ENCODE results near the gene TENM3. TPM values are rescaled to one million over a fixed set of nuclear protein-coding genes. Genes with fewer than 3 reads are reported as not detected.
"Not testable (repeated sequence)": the region's sequence is repeated elsewhere in the genome, so short reads cannot be mapped to it uniquely, and the experiment has no call there.

Gene TENM3
- 1 to 10 TPM in 3 of 4 donors, under 1 TPM in 1; 0.69 to 8.2 (median 2.3) TPM for total RNA-seq

DNA sequence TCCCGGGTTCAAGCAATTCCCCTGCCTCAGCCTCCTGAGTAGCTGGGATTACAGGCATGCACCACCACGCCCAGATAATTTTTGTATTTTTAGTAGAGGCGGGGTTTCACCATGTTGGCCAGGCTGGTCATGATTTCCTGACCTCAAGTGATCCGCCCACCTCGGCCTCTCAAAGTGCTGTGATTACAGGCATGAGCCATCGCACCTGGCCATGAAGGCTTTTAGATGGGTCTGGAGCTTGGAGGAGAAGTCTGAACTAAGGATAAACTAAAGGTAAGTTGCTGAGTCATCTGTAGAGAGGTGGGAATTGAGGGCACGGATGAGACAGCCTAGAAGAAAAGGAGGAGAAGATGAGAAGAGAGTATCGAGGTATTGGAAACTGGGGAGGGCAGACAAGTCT is at the start of gene TENM3:
Gene TENM3 (plus strand): TSS at position 199 of the 400 bp plus-strand sequence. CDS start 80,619 bp downstream, outside the sequence.
- 91 to 94% methylated on average over 8 of the region's 8 CpGs for WGBS, 2 donors
- H3K4me3 ChIP-seq (ENCODE audit: low read depth, poor library complexity, severe bottlenecking); DNase-seq (ENCODE audit: low spot score in 2 of 2); intact Hi-C loops (cut with DNase I; ENCODE audit: low total_unique reads): not testable (repeated sequence)

DNA sequence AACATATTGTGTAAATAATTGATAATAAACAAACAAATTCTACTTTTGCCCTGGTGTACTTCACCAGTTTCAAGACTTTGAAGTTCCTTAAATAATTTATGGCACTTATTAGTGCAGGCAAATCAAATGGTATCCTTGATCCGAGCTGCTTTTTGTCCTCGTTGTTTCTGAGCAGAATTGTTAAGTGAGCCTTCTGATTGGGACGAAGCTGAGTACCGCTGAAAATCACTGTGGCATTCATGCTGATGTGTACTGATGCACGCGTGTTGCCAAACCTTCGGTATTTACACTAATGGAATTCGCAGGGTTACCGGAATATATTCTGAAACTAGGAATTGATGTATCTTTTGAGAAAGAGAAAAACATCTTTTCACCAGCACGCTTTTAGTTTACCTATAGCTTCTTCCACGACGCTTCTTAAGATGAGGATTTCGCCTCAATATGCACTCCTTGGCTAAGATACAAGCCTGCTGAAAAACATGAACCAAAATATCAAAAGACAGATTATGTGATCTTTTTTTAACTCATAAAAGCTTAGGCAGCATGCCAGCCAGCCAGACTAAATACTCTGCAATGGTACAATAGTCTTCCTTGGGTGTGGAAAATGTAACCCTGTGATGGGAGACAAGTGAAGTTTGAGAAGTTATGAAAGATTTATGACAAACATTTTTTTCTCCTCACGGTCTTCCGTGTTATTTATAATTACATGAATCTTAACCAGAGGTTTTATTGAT is 48.9 kb upstream of the TENM3 start:
- WGBS, 2 donors: 43 to 52% methylated on average over 15 of the region's 15 CpGs
- H3K4me3 ChIP-seq (ENCODE audit: low read depth, poor library complexity, severe bottlenecking): no peak overlapping the region
- TF ChIP-seq, protein P1, sequence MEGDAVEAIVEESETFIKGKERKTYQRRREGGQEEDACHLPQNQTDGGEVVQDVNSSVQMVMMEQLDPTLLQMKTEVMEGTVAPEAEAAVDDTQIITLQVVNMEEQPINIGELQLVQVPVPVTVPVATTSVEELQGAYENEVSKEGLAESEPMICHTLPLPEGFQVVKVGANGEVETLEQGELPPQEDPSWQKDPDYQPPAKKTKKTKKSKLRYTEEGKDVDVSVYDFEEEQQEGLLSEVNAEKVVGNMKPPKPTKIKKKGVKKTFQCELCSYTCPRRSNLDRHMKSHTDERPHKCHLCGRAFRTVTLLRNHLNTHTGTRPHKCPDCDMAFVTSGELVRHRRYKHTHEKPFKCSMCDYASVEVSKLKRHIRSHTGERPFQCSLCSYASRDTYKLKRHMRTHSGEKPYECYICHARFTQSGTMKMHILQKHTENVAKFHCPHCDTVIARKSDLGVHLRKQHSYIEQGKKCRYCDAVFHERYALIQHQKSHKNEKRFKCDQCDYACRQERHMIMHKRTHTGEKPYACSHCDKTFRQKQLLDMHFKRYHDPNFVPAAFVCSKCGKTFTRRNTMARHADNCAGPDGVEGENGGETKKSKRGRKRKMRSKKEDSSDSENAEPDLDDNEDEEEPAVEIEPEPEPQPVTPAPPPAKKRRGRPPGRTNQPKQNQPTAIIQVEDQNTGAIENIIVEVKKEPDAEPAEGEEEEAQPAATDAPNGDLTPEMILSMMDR (IDR thresholded peaks at IDR 0.05): no peak
- no peak for TF ChIP-seq POLR2A (IDR thresholded peaks at IDR 0.05)
- intact Hi-C loops (cut with DNase I; ENCODE audit: low total_unique reads): no loop called here
- no peak for DNase-seq (ENCODE audit: low spot score in 2 of 2)

DNA sequence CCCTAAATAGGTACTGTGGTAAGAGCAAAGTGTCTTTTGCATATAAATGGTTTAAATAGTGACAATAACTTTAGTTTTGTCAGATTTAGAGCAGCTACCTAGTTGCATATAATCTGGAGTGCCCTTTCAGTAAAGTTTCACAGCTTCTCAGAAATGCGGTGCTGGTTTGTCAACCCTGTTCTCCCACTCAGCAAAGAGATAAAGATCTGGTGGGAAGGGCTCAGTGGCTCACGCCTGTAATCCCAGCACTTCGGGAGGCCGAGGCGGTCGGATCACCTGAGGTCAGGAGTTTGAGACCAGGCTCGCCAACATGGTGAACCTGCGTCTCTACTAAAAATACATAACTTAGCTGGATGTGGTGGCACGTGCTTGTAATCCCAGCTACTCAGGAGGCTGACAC is 45.6 kb upstream of the TENM3 start:
- no peak overlapping the region for H3K4me3 ChIP-seq (ENCODE audit: low read depth, poor library complexity, severe bottlenecking)
- 86 to 92% methylated on average over 9 of the region's 9 CpGs for WGBS, 2 donors
- DNase-seq (ENCODE audit: low spot score in 2 of 2): no peak
- intact Hi-C loops (cut with DNase I; ENCODE audit: low total_unique reads): no loop called here
- TF ChIP-seq, protein P1 (IDR thresholded peaks at IDR 0.05): no peak
- TF ChIP-seq POLR2A (IDR thresholded peaks at IDR 0.05): no peak

DNA sequence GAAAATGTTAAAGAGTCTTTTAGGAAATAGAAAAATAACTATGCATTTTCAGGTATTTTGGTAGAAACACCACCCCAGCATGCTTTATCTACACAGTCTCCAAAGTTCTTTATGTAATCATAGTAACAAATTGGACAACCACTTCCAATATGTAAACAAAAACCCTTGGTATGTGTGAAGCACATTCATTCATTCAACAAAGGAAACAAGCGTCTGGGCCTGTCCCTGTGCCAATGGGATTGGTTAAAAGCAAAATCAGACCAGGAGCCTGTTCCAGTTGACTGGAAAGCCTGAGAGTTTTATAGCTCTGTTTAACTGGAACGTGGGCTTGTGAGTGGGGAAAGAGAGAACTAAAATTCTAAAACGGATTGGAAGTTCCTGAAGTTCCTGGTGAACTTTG is 41.3 kb upstream of the TENM3 start:
- no peak for DNase-seq (ENCODE audit: low spot score in 2 of 2)
- intact Hi-C loops (cut with DNase I; ENCODE audit: low total_unique reads): no loop called here
- WGBS, 2 donors: 58 to 62% methylated on average over 3 of the region's 3 CpGs
- TF ChIP-seq POLR2A (IDR thresholded peaks at IDR 0.05): no peak
- TF ChIP-seq, protein P1 (IDR thresholded peaks at IDR 0.05): no peak
- H3K4me3 ChIP-seq (ENCODE audit: low read depth, poor library complexity, severe bottlenecking): no peak overlapping the region

DNA sequence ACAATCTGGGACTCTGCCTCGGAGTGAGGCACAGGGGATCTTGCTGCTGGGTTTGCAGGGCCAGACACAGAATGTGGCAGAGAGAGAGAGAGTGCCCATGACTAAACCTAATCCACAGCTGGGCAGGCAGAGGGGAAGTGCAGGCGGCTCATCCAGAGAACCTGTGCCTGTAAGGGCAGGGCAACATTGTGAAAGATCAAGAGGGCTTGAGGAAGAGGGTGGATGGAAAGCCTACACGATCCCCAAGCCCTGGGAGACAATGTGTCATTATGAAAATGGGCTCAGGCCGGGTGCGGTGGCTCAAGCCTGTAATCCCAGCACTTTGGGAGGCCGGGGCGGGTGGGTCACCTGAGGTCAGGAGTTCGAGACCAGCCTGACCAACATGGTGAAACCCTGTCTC is 40.6 kb upstream of the TENM3 start:
- DNase-seq (ENCODE audit: low spot score in 2 of 2): no peak
- intact Hi-C loops (cut with DNase I; ENCODE audit: low total_unique reads): no loop called here
- no peak for TF ChIP-seq POLR2A (IDR thresholded peaks at IDR 0.05)
- TF ChIP-seq, protein P1 (IDR thresholded peaks at IDR 0.05): no peak
- 82 to 93% methylated on average over 8 of the region's 8 CpGs for WGBS, 2 donors
- no peak overlapping the region for H3K4me3 ChIP-seq (ENCODE audit: low read depth, poor library complexity, severe bottlenecking)

DNA sequence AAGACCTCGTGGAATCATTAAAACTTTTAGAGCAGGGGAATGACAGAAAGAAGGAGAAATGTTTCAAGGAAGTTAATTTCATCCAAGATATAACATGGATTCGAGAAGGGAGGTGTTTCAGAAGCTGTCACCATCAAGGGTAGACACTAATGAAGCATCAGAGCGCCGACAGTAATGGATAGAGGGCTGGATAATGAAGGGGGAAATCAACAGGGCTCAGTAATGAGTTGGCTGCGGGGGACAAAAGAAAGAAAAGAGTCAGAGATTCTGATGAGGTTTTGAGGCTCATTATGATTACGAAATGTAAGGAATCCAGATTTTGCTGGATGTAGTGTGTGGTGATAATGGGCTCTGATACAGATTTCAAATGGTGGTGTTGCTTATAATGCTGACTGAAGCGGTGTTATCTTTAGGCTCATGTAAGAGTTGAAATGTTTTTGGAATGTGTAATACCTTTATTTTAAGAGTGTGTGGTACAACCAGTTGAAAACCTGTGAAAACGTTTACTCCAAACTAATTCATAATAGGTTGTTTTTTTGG is 39.3 kb upstream of the TENM3 start:
- intact Hi-C loops (cut with DNase I; ENCODE audit: low total_unique reads): loop anchor here (2.0 kb wide), 1 partner anchor 19 kb away; no protein-coding TSS in a partner anchor
- TF ChIP-seq, protein P1 (IDR thresholded peaks at IDR 0.05): no peak
- no peak for TF ChIP-seq POLR2A (IDR thresholded peaks at IDR 0.05)
- DNase-seq (ENCODE audit: low spot score in 2 of 2): no peak
- H3K4me3 ChIP-seq (ENCODE audit: low read depth, poor library complexity, severe bottlenecking): no peak overlapping the region
- WGBS, 2 donors: 87 to 88% methylated on average over 8 of the region's 8 CpGs

Data from lower leg skin (tissue), 4 donors.